Bone marrow (tissue), 2 donors: ENCODE data around the gene FGGY.
"Not testable (repeated sequence)": the region's sequence is repeated elsewhere in the genome, so short reads cannot be mapped to it uniquely, and the experiment has no call there.

Experiments used
- DNase-seq, 2 donors: peaks; one replicate each; lab custom pipeline; 2025; lab: John Stamatoyannopoulos, UW

Gene FGGY

DNA sequence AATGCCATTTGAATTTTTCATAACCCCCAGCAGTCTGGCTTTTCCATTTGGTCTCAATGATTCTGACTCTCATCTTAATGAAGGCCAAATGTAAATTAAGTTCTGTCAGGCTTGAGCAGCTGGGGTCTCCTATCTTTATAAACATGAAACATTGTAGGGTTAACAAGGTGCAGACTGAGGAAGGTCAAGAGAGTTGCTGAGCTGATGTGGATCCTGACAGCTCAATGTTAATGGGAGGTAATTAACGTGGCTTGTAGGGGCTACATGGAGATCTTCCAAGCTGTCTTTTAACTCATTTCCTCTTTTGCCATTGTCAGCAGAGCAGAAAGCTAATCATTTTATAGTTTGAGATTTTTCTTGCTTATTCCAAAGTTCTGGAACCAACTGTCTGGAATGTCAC is 55.2 kb downstream of the FGGY start:
- DNase-seq: no peak

DNA sequence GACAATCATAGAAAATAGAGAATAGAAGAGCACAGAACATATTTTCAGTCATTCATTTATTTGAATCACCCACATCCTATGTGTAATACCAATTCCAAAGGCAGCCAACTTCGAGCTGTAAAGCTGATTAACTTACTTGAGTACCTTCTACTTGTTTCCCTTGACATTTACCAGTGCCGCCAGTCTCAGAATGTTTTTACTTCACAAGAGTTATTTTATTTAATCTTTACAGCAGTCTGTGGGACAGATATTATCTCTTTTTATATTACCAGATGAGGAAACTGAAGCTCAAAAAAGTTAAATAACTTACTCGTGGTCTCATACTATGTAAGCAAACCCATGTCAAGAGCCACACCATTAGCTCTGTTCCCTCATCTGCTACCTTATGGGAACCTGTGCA is 56.6 kb downstream of the FGGY start:
- DNase-seq: no peak

DNA sequence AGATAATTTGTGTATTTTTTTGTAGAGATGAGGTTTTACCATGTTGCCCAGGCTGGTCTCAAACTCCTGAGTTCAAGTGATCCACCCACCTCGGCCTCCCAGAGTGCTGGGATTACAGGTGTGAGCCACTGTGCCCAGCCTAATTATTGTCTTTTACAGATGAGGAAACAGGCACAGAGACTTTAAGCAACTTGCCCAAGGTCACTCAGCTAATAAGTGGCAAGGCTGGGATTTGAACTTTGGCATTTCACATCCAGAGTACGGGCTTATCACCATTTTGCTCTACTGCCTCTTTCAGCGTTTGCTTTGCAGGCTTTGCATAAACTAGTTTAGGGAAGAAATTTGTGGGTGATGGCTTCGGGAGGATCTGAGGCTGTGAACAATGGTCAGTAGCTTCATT is 57.3 kb downstream of the FGGY start:
- not testable (repeated sequence) for DNase-seq

DNA sequence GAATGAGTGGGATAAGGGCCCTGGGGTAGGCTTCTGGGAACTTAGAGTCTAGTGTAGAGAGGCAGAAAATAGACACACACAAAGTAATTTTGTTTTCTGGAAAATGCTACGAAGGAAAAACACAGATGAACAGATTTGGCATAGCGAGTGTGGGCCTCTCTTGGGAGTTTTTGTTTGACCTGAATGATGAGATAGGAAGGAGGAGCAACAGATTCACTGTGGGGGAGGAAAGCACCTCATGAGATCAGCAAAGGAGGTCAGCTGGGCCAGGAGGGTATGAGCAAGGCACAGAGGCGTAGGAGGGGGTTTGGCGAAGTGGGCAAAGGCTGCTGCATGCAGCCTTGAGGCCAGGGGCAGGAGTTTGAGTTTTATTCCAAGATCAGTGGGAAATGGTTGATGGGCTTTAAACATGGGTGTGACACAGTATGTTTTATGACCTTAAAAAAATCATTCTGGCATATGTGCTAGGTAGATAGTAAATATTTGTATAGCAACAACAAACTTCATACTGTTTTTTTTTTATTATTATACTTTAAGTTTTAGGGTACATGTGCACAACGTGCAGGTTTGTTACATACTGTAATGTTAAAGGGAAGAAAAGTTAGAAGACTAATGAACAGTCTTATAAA is 57.9 kb downstream of the FGGY start:
- no peak for DNase-seq

DNA sequence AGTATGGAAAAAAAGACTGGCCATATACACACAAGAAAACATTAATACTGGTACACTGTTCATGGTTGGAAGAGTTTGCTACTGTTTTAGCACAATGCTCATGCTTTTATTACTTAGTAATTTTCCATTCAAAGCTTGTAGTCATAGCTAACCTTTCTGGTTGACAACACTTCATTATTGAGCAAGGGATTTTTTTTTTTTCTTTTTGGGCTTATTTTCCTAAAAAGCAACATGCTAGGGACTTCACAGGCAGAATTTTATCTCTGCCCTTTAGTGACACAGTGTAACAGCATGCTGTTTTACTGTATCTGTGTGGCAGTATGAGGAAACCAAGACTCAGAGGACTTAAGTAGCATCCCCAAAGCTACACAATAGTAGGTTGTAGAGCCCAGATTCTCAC is 58.5 kb downstream of the FGGY start:
- no peak for DNase-seq

DNA sequence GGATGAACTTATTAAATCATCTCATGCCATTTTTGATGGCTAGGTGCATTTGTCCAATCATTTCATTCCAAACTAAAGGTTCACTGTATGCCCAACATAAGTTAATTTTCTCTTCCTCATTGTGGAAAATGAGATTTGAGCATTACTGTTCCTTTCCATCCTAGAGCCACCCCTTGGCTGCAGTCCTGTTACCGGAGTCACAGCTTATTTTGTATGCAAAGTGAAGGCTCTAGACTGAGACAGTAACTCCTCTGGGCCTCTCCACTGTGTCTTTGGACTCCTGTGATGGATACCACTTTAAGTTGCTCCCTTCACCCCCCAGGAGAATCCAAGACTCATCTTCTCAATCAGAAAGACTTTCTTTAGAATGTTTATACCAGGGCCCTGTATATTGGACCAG is 59.7 kb downstream of the FGGY start:
- DNase-seq: no peak

DNA sequence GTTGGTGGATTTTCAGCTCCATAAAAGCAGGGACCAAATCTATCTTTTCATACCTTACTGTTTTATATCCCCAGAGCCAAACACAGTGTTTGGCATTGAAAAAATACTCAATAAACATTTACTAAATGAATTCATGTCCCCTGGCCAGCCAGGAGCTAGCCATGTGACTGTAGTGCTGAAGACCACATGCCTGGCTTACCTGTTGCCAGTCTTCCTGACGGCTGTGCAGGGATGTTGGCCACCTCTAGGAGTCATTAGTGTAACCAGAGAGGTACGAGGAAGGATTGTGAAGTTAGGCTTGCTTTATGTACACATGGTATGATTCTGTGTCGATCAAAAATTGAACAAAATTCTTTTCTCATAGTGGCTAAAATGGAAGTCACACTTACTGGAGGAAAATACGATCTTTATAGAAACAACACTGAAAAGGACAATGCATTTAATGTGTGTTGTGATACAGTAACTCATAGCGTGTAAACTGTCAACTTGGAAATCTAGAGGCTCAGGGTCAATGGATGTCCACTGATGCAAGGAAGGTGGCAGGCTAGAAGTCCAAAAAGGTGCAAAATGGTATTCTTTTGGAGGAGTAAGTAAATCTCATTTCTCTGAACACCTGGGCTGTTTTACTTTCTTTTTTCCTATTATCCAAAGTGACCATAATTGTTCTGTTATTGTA is 60.9 kb downstream of the FGGY start:
- DNase-seq: no peak

DNA sequence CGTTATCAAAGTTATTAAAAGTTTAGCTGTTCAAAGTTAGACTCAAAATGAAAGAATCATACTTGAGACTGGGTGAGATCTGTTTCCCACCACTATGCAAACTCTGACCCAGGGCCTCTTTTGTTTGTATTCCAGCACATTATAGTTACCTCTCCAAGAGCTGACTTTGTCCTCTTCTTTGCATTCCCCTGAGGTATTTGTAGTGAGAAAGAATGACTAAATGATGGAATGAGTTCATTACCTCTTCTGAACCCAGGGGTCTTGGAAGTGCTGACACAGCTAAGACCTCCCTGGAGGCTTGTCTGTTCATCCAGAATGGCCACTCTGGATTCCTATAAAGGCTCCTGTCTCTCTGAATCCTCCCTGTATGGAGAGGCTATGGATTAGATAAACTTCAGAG is 62.4 kb downstream of the FGGY start:
- no peak for DNase-seq

DNA sequence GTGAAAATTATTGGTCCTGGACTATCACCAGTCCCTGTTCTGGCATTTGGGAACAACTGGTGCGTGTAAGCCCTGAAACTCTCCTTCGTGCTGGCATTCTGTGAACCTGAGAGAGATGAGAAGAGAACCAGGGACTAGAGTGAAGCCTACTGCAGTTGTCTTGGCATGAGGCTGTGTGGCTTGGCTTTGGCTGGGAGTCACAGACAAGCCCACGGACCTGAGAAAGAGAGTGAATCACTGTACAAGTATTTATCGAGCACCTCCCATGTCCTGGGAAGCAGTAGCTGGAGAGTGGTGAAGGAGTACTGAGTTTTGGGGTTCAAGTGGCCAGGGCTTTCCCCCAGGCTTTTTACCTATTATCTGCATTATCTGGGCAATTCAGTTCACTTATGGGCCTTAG is 63.3 kb downstream of the FGGY start:
- no peak for DNase-seq

DNA sequence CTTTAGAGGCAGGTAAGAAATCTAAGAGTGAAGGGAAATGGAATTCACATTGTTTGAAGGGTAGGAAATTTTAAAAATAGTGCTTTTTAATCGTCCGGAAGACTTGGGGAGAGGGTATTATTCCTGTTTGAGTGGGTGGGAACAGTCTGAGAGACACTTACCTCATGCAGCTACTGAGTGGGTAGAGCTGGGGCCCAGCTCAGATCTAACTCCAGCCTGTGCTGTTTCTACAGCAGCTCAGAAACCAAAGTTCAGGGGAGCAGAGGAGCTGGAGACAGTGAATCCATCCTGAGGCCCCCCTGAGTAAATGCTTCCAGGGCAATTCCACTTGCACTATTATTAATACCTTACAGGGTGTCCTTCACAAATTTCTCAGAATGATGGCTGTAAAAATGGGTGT is 63.8 kb downstream of the FGGY start:
- DNase-seq: no peak

DNA sequence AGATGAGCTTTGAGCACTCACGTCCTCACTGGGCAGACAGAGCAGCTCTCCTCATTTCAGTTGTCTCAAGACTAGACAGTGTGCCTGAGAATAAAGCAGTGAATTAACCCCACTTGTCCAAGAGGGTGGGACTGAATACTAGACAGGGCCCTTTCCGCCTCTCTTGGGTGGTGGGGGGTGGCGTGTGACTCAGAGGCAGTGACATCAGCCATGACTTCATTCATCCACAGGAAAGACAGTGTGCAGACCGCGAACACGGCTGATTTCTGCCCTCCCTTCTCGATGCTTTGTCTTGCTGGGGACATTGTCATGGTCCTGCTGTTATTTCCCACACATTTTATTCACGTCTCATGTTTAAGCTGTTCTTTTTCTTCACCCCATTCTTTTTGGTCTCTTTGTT is 64.9 kb downstream of the FGGY start:
- no peak for DNase-seq

DNA sequence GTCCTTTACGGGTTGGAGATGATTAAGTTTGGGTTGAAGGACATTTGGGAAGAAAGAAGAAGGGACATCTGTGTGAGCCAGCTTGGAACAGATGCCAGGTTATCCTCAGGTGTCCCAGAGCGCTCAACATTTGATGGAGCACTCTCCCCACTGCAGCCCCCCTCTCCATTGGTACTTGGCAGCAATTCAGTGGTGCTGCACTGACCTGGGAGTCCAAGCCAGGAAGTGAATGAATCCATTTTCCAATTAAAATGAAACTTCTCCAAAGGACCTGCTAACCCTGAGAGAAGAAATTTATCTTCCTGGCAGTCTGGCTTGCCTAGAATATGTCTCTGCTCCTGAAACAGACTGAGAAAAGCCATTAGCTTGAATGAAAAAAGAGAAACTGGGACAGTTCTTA is 67.1 kb downstream of the FGGY start:
- no peak for DNase-seq

DNA sequence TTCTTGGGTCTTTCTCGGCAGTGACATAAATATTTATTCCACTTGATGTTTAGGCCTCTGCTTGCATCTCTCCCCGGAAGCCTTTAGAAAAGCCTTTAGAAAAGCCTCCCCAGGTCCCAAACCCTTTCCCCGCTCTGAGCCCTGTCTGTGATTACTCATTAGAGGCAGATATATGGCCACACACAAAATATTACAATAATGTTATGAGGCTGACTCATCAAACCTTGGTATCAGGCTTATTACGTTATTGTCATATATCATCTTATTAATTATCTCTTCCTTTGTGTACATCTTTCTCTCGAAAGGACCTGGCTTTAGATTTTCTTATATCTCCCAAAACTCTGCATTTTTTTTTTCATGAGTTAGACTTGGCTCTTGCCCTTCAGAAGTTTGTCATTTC is 69.5 kb downstream of the FGGY start:
- no peak for DNase-seq

DNA sequence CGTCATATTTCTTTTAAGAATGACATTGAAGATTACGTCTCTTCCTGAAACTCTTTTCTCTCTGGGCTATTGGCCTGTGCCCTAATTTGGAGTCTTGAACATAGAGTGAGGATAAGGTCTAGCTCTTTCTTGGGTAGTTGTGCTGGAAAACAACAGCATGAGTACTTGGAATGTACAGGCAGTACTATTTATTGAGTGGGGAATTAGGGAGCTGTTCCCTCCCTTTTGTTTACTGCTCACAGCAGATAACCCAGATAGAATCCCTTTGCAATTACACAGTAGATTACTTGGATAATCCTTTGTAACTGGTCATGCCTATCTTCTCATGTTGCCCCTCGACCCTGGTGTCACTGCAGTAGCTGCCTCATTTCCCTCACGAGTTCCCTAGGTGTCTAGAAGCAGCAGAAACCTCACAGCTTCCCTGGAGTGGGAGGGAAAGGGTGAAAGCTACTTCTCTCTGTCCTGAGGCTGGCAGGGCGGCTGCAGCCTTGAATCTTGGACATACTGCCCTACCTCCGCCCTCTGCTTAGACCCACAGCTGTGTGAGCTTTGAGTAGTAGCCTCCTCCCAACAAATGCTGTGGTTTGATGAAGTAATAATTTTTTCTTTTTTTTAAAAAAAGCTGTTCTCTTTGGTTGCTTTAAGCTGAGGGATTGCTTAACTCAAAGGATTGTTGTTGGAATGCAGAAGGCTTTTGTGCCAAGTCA is 70.6 kb downstream of the FGGY start:
- no peak for DNase-seq

DNA sequence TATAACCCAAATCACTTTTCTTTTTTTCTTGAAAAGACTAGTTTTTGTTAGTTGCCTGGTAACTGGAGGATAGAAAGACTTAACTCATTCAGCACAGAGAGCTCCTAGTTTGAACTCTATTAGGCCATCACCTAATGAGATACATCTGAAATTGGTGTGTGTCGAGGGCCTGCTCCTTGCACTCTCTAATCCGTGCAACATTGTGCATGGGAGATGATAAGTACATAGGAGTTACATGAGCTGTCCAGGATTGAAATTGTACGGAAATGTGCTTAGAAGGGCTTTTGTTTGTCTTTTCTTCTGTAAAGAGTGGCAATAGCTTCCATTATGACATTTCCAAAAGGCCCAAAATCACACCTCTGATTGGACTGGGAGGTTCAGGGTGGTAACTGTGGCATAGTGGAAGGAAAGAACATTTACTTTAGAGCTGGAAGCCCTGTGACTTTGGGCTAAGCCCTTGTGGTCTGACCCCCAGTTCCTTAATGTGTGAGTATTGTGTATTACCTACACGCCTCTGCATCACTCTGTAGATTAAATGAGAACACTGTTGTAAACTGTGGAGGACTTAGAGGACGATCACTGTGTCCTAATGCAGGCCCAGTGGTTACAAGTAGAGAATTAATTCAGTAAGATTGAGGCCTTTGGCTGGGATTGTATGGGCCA is 71.2 kb downstream of the FGGY start:
- DNase-seq: no peak

DNA sequence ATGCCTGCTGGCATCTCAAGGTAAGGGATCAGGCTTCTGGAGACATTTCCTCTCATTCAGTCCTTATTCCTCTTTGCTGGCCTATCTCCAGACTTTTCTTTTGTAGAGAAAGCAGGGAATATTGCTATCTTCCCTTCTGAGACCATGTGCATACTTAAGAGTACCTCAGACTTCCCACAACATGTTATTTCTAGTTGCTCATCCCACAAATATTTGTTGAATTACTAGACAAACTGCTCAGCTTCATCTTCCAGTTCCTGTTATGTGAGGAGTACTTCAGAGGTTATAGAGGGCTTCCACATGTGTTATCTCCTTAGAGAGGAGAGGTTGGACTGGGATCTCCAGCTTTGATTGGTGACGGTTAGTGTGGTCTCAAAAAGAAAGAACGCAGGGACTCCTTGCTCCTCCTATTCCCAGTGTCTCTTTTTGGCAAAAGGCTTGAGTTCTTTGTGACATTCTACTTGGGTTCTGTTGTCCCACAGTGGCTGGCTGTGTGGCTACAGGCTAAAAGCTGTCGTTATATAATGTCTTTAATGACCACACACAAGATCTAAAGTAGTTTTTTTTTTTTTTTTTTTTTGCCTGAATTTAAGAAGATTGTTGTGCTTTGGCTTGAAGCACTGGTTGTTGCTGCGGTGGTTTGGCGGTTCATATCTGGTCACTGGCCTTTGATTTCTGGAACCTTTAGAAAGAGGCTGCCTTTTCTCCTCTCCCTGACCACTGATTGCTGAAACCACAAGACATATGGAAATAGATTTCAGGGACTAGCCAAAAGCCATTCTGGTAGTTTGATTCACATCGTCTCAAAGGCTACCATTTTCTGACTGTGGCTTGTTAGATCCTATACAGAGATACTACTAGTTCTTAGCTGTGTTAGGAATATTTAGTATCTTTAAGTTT is 78.7 kb downstream of the FGGY start:
- no peak for DNase-seq

DNA sequence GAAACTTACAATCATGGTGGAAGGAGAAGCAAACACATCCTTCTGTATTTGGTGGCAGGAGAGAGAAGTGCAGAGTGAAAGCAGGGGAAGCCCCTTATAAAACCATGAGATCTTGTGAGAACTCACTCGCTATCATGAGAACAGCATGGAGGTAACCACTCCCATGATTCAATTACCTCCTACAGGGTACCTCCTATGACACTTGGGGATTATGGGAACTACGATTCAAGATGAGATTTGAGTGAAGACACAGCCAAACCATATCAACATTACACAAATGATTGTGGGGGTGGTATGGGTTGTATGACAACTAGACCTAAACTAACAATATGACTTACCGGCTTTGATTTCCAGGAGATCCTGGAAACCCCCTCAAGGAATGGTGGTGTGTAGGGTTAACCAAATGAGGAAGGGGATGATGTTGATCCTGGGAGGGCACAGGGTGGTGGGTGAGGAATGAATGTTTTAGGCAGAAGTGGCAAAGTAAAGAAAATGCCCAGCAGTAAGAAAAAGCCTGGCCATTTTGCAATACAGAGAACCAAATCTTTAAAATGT is 80.5 kb downstream of the FGGY start:
- DNase-seq: no peak

DNA sequence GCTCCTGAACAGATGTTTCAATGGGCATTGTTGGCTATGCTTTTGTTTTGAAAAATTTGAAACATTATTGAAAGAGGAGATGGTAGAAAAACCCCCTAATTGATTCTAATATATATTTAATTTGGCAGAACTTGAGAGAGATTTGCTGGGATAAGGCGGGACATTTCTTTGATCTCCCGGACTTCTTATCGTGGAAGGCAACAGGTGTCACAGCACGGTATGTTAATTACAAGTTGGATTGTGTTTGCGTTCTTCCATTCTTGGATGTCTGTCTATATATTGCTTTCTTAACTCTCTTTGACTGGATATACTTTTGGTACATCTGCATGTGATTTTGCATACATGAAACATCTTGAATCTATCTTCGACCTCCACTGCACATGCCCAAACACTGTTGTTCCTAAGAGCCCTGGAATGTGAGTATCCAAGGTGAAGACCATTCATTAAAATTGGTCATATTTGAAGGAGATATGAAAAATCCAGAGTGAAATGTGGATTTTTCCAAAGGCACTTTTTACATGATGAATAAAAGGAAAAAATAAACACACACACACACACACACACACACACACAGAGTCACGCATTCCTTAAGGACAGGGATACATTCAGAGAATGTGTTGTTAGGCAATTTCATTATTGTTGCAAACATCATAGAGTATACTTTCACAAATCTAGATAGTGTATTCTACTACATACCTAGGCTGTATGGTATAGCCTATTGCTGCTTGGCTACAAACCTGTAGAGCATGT is 81.9 kb downstream of the FGGY start:
- DNase-seq: no peak

DNA sequence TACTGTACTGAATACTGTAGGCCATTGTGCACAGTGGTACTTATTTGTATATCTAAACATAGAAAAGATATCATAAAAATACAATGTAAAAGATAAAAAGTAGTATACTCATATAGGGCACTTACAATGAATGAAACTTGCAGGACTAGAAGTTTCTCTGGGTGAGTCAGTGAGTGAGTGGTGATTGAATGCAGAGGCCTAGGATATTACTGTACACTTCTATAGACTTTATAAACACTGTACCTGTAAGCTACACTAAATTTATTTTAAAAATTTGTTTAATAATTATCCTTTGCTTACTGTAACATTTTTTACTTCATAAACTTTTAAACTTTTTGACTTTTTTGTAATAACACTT is 82.5 kb downstream of the FGGY start:
- no peak for DNase-seq

DNA sequence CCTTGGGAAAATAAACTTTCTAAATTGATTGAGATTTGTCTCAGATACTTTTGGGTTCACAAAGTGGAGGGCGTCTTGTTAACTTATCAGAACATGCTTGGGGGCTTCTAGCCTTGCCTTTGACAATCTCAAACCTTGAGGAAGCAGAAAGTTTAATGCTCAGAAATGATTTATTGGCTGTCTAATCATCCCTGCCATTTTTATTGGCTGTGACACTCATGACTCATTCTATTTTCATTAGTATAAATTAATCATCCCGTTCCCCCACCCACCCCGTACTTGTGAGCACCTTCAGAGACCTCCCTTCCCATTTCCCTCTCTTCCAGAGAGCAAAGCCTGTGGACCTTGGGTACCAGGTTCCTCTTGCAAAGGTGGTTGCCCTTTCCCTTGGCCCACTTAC is 87.1 kb downstream of the FGGY start:
- no peak for DNase-seq

DNA sequence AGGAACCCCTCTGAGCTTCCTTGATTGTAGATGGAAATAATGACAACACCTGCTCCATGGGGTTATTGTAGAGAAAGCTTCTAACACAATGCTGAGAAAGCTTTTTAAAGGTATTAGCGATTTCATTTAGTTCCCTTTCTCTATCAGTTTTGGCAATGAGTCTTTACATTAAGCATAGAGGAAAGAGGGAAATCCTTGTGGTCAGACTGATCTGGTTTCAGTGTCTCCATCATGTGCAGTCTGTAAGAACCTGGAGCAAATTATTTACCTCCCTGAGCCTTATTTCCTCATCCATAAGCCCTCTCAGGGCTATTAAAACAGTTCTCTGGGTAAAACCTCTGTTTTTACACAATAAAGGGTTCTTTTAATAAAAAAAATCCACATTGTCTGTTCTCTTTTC is 87.5 kb downstream of the FGGY start:
- no peak for DNase-seq
